Measurements from ENCODE around the gene P2RX3. TPM values are rescaled to one million over a fixed set of nuclear protein-coding genes. Genes with fewer than 3 reads are reported as not detected.

P2RX3 gene
- total and polyA plus RNA-seq, 2 of the 8 experiments (the other 6 are each of a cell fraction or from before 2014, with no cell fraction given): 0.45 to 0.47 TPM

- Histone ChIP-seq H3K4me1 (replicated peaks in 1 of 4; ENCODE audit: control insufficient read depth in 3 of 4, insufficient read depth in 4 of 4, low read length in 3 of 4) (no peaks in the 10 kb centered on the region), H3K4me3 (ENCODE audit: extremely low read depth in 1 of 4, insufficient read depth in 2 of 4, low read depth in 3 of 4, low read length in 4 of 4) (no peak overlapping the region), H2AFZ (ENCODE audit: low read length) (no peak overlapping the region), H4K8ac (ENCODE audit: extremely low read depth, insufficient read depth, low read length) (no peak overlapping the region), H3K4me2 (ENCODE audit: insufficient read depth in 1 of 2, low read depth in 2 of 2, low read length in 2 of 2) (no peak overlapping the region), H4K91ac (replicated peaks; ENCODE audit: insufficient read length, low read length) (no peak overlapping the region), H3K14ac (ENCODE audit: insufficient read length) (no peak overlapping the region), H3K23me2 (ENCODE audit: low read depth, low read length) (no peaks in the 10 kb centered on the region), H3K23ac (ENCODE audit: insufficient read length) (no peak overlapping the region), H2BK20ac (ENCODE audit: low read length) (no peak overlapping the region), H3K79me1 (ENCODE audit: low read depth, low read length) (no peaks in the 10 kb centered on the region; the same call in 1 of the 2 replicates), H3K79me2 (ENCODE audit: control insufficient read depth in 1 of 2, insufficient read depth in 2 of 2, low read length in 2 of 2) (no peaks in the 10 kb centered on the region), H2BK15ac (ENCODE audit: low read length) (no peak overlapping the region), H2AK5ac (ENCODE audit: low read depth, low read length) (no peak overlapping the region), H3K9me3 (ENCODE audit: insufficient read depth in 2 of 2, low read depth in 1 of 2, low read length in 1 of 2) (no peaks in the 10 kb centered on the region), H3K9ac (replicated peaks in 1 of 4; ENCODE audit: extremely low read depth in 1 of 4, low read depth in 3 of 4, low read length in 3 of 4) (no peak overlapping the region), H3K18ac (ENCODE audit: extremely low read depth, low read length) (no peak overlapping the region), H4K5ac (ENCODE audit: insufficient read length, low read depth, low read length) (no peak overlapping the region), H3K56ac (replicated peaks; ENCODE audit: insufficient read length, low read depth, low read length) (no peak overlapping the region), H2BK5ac (ENCODE audit: low read depth, low read length) (no peak overlapping the region), H3K4ac (replicated peaks; ENCODE audit: insufficient read length, low read depth, low read length) (no peak overlapping the region), H3K36me3 (ENCODE audit: control insufficient read depth in 2 of 4, insufficient read depth in 4 of 4, low read length in 3 of 4) (no peaks in the 10 kb centered on the region), H2BK12ac (ENCODE audit: low read depth, low read length) (no peak overlapping the region), H3K27me3 (replicated peaks in 1 of 4; ENCODE audit: control insufficient read depth in 3 of 4, extremely low read depth in 1 of 4, insufficient read depth in 3 of 4, low read length in 3 of 4) (no peaks in the 10 kb centered on the region), H2BK120ac (replicated peaks; ENCODE audit: low read depth, low read length) (no peak overlapping the region), H4K20me1 (replicated peaks in 1 of 2; ENCODE audit: control insufficient read depth in 1 of 2, insufficient read depth in 2 of 2, low read length in 2 of 2) (no peaks in the 10 kb centered on the region), H3K27ac (ENCODE audit: low read depth, low read length) (no peak overlapping the region)
- TF ChIP-seq CTCF (IDR thresholded peaks at IDR 0.05; ENCODE audit: control extremely low read depth in 1 of 3, insufficient read depth in 1 of 3, low read depth in 1 of 3, low read length in 3 of 3): no peak
- TF ChIP-seq POLR2AphosphoS5 (IDR thresholded peaks at IDR 0.05; ENCODE audit: low read depth, low read length): no peak
- TF ChIP-seq GTF2F1 (IDR thresholded peaks at IDR 0.05; ENCODE audit: borderline replicate concordance, low read depth, low read length): no peak
- DNase-seq (ENCODE audit: low read depth in 1 of 2, low spot score in 2 of 2) (no peak), FAIRE-seq (no peak)
- POLR2A ChIA-PET (ENCODE audit: partially characterized antibody): no interaction called here
- 86% methylated on average over 15 of the region's 16 CpGs; no CpG with 5 or more reads in 1 of the 2 experiments for WGBS, 2 experiments (ENCODE audit: extremely low coverage in 1 of 2, insufficient coverage in 1 of 2, insufficient read length in 1 of 2, insufficient replicate concordance in 2 of 2, low coverage in 1 of 2, low lambda C conversion rate in 2 of 2, missing lambda C conversion rate in 1 of 2)
- CTCF ChIA-PET (ENCODE audit: partially characterized antibody): no interaction called here
These were observed 49.3 kb downstream of the P2RX3 start for GRCh38 chr11:57387289-57388030.

All from H1 (cell line).